ENCODE data around the gene PFKFB1.
"Not testable (repeated sequence)": the region's sequence is repeated elsewhere in the genome, so short reads cannot be mapped to it uniquely, and the experiment has no call there.

Gene PFKFB1

DNA sequence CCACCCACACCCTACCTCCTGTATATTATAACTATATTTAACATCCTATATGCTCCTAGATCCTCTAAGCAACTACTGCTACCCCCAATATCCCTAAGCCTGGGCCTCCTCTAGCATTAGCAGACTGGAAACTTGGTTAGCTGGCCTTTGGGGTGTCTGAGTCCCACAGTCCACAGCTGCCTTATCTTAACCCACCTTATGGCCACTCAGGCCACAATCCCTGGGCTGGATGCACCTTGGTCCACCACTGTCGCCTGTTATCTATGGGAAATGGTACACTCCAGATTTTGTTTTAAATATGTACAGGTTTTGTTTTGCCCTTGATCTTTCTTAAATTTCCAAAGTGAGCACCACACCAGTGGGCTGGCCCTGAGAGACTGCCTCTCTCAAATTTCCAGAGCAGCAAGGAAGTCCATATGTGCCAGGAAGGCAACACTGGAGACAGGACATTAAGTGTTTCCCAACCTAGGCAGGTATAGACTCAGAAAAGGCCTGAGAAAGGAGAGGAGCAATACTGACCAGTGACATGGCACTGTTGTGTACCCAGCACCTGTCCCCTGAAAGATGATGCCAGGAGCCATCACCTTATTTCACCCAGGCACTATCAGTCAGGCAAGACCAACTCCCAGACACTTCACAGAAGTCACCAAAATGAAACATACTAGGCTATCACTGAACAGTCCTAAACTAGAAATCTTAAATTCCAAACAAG lies 921 bp downstream of the PFKFB1 start:
- DNase-seq, result no peak

DNA sequence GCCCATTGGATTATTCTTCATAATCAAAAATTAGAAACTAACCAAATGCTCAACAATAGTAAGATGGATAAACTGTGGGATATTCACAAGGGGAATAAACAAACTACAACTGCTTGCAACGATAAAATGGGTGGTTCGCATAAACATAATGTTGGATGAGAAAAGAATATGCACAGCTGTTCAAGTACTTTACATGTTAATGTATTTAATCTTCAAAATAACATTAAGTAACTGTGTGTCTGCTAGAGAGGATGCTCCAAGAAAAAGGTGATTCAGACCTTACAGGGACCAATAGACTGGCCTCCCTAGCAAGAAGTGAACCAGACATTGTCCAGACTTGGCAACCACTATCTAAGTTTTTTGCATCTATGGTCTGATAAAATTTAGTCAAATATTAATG lies 2.3 kb downstream of the PFKFB1 start:
- DNase-seq, result no peak

DNA sequence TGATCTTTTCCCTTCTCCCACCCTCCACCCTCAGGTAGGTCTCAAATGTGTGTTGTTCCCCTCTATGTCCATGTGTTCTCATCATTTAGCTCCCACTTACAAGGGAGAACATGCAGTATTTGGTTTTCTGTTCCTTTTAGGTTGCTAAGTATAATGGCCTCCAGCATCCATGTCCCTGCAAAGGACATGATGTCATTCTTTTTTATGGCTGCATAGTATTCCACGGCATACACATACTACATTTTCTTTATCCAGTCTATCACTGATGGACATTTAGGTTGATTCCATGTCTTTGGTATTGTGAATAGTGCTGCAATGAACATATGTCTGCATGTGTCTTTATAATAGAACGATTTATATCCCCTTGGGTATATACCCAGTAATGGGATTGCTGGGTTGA lies 10.7 kb downstream of the PFKFB1 start:
- DNase-seq, result not testable (repeated sequence)

DNA sequence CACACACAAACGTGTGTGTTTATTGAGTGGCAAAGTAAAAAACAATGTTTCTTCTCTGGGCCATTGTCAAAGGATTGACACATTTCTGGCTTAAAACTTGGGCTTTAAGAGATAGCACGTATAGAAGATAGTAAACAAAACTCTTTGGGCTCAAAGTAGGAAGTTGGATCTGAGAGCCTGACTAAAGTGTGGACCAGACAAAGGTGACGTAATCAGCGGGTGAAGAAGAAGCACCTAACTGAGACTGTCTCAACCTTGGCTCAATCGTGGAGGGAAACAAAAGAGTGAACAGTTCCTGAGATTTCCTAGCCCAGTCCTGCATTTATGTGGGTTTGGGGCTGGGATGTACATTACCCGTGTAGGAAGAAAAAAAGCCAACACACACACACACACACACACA lies 13.7 kb downstream of the PFKFB1 start:
- no peak for DNase-seq

DNA sequence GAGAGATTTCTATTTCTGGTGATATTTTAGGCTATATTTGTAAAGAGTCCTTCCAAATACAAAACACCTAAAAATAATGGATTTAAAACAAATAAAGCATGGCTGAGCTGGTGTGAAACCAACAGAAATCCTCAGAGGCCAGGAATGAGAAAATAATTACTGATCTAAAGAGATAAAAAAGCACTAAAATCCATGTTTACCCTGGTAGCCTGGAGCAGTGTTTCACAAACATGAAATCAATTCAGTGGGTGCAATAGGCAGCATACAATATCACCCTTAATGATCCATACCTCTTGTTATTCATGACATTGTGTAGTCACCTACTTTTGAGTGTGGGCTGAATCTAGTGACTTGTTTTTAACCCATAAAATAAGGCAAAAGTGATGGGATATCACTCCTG lies 14.6 kb downstream of the PFKFB1 start:
- no peak for DNase-seq

DNA sequence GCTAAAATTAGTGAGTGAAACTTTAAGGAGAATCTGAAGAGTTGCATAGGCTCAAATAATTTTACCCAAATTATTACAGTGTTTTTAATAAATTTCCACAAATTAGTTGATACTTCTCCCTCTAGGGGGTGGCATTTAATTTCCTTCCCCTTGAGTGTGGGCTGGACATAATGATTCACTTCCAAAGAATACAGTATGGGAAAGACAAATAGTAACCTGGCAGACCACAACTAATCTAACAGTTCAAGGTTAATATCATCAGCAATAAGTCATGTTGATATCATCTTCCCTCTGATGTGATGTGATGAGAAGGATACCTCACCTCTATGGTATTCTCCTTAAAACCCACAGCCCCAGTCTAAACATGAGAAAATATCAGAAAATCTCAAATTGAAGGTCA lies 15.5 kb downstream of the PFKFB1 start:
- DNase-seq, result no peak

DNA sequence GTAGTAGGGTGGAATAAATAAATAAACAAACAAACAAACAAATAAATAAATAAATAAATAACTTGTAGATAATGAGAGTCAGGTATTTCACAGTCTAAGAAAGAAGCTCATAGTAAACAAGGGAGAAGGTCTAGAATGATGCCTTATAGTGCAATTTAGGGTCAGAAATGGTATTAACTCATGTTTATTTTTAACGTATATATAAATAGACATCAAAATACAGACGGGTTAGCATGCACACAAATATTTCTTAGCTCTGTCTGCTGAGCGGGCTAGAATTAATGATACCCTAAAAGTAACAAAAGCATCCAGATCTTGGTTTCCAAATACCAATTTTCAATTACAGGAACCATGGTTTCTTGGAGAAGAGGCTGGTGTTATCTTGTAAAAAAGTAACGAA lies 16.6 kb downstream of the PFKFB1 start:
- no peak for DNase-seq

DNA sequence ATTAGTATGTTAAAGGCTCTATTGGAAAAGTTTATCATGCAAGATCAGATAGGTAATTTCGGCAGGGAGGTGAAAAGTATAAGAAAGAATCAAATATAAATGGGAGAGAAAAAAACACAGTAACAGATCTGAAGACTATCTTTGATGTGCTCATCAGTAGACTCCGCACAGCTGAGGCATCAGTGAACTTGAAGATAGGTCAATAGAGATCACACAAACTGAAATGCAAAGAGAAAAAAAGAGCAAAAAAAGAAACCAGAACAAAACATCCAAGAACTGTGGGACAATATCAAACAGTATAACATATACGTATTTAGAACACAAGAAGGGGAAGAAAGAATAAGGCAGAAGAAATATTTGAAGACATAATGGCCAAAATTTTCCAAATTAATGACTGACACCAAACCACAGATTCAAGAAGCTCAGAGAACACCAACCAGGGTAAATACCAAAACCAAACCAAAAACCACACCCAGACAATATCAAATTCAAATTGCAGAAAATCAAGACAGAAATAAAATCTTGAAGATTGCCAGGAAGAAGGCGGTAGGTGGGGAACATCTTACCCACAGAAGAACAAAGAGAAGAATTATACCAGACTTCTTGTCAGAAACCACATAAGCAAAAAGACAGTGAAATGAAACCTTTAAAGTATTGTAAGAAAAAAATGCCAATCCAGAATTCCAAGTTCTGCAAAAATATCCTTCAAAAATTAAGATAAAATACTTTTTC lies 29.1 kb downstream of the PFKFB1 start:
- no peak for DNase-seq

DNA sequence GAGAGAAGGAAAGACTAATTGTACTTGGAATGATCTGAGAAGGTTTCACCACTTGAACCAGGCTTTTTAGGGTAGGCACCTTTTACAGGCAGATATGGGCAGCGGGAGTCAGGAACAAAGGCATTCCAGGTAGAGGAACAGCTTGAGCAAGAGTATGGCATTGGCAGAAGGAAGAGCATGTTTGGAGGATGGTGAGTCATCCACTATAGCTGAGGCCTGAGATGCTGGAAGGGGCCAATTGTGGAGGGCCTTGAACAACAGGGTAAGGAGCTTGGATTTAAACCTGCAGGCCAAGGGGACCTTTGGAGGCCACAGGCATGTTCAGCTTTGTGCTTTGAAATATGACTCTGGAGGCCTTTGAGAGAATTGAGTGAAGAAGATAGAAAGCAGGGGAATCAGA lies 32.2 kb downstream of the PFKFB1 start:
- DNase-seq, result no peak

DNA sequence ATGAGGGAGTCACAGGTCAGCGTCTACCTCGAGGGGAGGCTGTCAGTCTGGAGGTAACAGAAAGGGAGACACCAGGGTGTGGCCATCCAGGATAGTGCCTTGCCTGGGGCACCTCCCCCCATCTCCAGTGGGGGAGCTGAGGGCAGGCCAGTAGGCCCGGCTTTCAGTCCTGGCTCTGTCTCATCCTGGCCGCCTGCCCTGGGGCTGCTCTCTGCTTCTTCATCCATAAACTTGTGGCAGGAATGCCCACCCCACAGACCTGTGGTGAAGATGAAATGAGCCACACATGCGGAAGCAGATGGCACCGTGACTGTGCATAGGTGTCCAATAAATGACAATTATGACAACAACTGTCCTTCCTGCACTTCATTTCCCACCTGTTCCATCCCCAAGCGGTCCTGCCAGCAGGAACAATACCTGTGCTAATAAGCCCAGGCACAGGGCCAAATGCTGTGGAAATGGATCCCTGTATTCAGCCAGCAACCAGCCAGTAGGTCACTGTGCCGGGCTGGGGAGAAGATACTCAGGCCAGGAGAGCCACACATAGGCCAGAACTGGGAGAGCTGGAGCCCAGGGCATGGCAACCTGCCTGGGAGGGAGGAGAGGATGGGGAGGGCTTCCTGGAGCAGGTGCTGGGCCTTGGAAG lies 43.1 kb downstream of the PFKFB1 start:
- no peak for DNase-seq

DNA sequence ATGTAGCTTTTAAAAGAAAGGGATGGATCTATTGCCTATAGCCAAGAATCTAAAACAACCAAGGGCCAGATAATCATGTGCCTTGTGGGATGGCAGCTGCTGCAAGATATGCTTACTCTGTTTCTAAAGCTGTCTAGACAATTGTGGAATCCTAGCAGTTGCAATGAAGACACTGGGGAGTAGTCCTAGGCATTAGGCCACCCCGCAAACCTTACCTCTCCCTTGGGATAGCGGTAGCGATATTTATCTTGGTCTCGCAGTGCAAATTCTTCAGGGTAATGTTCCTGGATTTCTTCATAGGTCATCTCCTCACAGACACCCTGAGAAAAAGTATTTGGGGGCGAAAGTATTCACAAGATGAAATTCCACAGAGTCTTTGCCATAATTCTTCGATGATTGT lies 48.8 kb downstream of the PFKFB1 start:
- DNase-seq, result no peak

DNA sequence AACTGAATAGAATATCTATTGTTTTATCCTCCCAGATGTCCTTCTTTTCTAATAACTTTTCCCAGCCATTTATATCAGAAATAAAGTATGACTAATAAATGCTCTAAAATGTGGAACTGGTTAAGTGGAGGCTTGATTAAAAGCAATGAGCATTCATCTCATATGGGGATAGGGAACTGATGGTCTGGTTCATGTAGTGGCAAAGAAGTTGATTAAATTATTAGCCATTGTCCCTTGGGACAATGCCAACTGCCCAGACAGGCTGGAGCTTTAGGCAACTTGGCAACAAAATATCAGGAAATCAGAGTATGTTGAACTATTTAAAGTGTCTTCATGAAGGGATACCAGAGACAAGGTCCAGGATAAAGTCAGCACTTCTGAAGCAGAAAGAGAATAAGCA lies 49.2 kb downstream of the PFKFB1 start:
- no peak for DNase-seq

DNA sequence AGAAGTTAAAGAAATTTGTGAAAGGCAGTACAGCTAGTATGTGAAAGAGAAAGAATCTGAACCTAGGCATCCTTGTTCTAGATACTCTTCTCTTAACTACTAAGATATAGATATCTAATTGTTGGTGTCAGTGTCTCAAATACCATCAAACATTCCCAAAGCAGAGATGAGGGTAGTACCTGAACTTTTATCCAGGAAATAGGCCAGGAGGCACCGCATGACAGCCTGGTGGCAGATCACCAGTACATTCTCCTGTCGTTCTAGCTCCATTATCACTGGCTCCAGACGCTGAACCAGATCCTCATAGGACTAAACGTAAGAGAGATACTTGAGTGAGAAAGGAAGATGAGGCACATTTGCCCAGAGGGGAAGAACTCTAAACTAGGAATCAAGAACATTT lies 56.6 kb downstream of the PFKFB1 start:
- no peak for DNase-seq

DNA sequence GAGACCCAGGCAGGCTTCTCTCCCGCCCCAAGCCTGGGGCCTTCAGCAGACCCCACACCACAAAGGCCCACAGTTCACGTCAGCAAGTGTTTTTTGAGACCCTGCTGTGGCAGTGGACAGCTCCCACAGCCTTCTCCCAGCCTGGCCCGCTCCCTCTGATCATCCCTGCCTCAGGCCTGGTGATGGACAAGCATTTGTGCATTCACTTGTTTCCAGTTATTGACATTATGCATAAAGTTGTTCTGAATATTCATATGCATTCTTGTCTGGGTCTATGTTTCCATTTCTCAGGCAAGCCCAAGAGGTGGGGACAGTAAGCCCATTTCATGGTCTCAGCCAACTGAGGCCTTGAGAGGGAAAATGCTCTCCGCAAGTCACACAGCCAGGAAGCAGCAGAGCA lies 58.7 kb downstream of the PFKFB1 start:
- DNase-seq, result no peak

DNA sequence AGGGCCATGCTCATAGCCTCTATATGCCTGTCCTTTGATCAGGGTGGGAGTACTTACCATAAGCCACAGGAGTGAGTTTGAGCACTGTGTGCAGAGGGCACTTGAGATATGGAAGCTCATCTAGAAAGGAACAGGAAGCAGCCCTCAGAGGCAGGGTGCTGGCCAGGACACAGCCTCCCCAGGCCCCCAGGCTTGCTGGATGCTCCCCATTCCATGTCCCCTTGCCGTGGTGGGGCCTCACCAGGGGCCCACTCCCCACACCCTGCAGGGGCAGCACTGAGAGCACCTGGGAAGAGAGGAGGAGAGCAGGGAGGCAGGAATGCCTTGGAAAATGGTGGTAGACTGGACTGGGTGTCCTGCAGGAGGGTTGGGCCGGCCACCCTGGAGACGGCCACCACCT lies 59.1 kb downstream of the PFKFB1 start:
- no peak for DNase-seq

DNA sequence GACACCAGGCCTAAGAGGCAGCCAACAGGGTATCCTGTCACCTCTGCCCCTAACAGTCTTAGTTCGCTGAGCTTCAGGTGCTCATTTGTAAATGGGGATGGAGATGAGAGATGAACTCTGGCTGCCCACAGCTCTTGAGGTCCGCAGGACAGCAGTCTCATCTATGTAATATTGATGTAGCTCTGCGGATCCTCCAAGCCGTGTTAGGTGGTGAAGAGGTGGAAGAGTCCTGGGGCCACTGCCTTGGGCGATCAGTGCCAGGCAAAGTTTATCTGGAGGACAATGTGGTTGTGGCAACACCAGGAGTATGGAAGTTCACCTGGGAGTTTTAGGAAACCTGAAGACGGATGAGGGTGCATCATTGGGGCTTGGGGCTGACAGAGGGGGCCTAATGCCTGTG lies 59.9 kb downstream of the PFKFB1 start:
- DNase-seq, result no peak

DNA sequence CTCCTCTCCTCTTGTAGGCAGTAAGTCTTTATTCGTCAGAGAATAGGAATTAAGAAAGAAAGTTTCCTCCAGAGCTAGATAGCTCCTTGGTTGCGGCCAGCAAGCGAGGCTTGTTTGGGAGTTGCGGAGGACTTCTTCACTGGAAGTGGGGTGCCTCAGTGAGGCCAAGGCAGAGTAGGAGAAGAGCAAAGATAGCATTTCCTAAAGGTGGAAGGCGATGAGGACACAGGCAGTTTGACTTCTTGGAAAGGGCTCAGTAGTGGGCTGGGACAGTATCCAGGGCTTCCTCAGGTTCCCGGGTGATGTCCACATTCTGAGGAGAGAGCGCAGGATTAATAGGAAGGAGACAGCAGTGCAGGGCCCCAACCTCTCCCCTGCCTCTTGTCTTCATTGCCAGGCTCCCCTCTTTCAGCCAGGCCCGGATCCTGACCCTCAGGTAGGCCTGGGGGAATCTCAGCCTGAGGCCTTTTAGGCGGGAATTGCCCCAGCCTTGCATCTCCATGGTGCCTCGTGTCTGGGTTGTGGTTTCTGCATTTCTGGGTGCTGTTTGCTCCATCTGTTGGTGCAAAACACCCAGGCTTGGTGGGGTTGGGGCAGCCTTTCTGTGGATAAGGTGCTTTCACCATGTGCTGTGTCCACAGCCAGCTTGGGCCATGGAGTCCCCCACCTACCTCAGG lies 60.7 kb downstream of the PFKFB1 start:
- no peak for DNase-seq

DNA sequence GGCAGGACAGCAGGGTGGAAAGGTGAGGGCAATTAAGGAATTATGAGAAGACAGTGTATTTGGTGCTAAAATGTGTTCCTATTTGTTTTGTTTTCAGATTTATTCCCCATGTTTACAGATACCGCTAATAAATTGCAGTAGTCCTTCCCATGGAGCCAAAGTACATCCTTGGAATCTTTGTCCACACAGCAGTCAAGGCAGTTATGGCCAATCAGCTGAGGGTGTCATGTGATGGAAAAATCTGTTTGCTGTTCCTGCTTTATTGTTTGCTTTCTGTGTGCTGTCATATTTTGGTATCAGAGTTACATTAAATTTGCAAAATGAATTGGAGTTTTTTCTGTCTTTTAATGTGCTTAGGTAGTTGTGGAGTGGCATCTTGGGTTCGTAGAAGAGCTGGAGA lies 62.9 kb downstream of the PFKFB1 start:
- DNase-seq, result no peak

DNA sequence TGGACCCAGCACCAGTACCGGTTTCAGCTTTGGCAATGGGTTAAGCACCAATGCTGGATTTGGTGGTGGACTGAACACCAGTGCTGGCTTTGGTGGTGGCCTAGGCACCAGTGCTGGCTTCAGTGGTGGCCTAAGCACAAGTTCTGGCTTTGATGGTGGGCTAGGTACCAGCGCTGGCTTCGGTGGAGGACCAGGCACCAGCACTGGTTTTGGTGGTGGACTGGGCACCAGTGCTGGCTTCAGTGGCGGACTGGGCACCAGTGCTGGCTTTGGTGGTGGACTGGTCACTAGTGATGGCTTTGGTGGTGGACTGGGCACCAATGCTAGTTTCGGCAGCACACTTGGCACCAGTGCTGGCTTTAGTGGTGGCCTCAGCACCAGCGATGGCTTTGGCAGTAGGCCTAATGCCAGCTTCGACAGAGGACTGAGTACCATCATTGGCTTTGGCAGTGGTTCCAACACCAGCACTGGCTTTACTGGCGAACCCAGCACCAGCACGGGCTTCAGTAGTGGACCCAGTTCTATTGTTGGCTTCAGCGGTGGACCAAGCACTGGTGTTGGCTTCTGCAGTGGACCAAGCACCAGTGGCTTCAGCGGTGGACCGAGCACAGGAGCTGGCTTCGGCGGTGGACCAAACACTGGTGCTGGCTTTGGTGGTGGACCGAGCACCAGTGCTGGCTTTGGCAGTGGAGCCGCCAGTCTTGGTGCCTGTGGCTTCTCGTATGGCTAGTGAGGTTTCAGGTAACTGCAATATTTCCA lies 63.5 kb downstream of the PFKFB1 start:
- no peak for DNase-seq

DNA sequence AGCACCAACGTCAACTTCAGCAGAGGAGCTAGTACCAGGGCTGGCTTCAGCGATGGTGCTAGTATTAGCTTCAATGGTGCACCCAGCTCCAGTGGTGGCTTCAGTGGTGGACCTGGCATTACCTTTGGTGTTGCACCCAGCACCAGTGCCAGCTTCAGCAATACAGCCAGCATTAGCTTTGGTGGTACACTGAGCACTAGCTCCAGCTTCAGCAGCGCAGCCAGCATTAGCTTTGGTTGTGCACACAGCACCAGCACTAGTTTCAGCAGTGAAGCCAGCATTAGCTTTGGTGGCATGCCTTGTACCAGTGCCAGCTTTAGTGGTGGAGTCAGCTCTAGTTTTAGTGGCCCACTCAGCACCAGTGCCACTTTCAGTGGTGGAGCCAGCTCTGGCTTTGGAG lies 65.1 kb downstream of the PFKFB1 start:
- DNase-seq, result no peak

DNA sequence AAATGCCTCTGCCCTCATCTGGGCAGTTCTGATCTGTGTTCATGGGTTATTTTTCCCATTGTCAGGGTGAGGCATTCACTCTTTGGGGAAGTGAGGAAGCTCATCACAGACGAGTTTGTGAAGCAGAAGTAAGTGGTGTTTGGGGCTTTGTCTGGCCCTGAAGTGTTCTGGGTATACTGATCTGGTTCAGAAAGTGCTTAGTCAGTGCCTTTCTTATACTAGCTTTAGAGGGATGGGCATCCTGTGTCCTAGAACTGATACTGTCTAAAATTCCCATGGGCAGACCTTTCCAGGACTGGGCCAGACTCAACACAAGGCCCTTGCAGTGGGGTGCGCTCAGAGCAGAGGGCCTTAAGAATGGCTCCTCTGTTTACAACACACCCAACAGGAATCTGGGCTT lies 67.0 kb downstream of the PFKFB1 start:
- no peak for DNase-seq

DNA sequence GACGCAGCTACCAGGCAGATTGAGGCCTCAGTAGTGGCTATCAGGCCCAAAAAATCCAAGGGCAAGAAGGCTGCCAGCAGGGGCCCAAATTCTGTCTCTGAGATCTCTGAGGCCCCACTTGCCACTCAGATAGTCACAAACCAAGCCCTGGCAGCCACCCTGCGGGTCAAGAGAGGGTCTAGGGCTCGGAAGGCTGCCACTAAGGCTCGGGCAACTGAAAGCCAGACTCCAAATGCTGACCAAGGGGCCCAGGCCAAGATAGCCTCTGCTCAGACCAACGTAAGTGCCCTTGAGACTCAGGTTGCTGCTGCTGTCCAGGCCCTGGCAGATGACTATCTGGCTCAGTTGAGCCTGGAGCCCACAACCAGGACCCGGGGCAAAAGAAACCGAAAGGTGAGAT lies 70.6 kb downstream of the PFKFB1 start:
- no peak for DNase-seq

DNA sequence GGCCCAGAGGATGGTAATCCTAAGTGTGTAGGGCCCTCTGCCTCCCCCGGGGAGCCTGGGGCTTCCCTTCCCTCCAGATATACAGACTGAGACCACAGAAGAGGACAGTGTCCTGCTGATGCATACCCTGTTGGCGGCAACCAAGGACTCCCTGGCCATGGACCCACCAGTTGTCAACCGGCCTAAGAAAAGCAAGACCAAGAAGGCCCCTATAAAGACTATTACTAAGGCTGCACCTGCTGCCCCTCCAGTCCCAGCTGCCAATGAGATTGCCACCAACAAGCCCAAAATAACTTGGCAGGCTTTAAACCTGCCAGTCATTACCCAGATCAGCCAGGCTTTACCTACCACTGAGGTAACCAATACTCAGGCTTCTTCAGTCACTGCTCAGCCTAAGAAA lies 71.4 kb downstream of the PFKFB1 start:
- no peak for DNase-seq

Data from NCI-H2171 (cell line).